ENCODE measurements around the gene IFNGR1. TPM values are rescaled to one million over a fixed set of nuclear protein-coding genes. Genes with fewer than 3 reads are reported as not detected.

The IFNGR1 gene
- total RNA-seq, 1 experiment from 2014 or later: 27.1 TPM

DNA sequence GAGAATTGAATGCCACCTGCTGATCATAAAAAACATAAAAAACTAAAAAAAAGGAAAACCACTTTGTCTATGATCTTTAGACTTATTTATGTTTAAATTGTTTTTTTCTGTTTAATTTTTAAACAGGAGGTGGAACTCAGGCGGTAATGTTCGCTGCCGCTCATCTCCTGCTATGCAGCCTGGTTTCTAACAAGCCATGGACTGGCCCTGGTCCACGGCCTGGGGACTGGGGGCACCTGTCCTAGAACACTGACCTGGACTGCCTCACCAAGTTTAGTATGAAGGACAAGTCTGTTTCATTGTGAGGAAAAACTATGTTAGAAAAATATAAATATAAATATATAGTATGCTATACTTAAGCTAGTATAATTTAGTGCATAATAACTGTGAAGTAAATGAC is 27.0 kb upstream of the IFNGR1 start:
- ChIA-PET CTCF (no interaction called here), POLR2A (no interaction called here)
- H3K9me2 ChIP-seq (ENCODE audit: insufficient read depth): no peaks in the 10 kb centered on the region

DNA sequence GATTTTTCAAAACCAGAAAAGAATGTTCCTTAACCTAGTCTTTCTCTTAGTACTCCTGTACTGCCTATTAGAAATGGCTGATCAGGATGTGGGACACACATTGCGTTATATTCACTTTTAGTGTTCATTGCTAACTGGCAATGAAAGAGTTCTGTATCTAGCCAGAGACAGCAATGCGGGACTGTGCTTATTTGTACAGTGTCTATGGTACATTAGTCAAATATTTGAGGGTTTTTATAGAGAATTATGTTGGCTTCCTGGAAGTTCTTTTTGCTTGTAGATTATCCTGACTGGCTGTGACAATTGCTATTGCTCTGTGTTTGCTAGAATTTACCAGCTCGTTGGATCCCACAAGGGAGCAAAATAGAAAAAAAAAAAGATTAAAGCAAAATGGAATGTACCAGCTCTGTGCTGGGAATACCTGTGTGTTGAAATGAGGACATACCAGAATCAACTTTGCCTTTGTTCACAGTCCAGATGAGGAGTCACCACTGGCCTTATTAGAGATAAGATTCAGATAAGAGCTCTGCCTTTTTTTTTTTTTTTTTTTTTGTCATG is 22.4 kb upstream of the IFNGR1 start:
- H2AFZ ChIP-seq (ENCODE audit: low read depth, low read length, poor library complexity, severe bottlenecking): no peak overlapping the region
- no peaks in the 10 kb centered on the region for H4K20me1 ChIP-seq (ENCODE audit: insufficient read depth)
- no peaks in the 10 kb centered on the region for H3K79me2 ChIP-seq (ENCODE audit: insufficient read depth, low read length)
- no peaks in the 10 kb centered on the region for H3K9me2 ChIP-seq (ENCODE audit: insufficient read depth)
- no peak overlapping the region for H3K27ac ChIP-seq (ENCODE audit: low read depth, low read length)
- H3K4me1 ChIP-seq (ENCODE audit: control insufficient read depth in 1 of 2, insufficient read depth in 2 of 2, low read length in 2 of 2): peaks cover 5 to 18% of the 10 kb centered on the region in 2 experiments; a peak in 3 of 4 replicates
- ChIA-PET POLR2A (no interaction called here), CTCF (no interaction called here), RAD21 (ENCODE audit: low non-redundant PET in 1 of 2, low total read pairs in 2 of 2, uncharacterized antibody in 2 of 2, unreplicated experiment in 2 of 2) (no interaction called here)
- DNase-seq (ENCODE audit: low read depth, low spot score) (no peak), ATAC-seq (no peak)
- no peak overlapping the region for H3K9ac ChIP-seq (ENCODE audit: low read length)
- no peaks in the 10 kb centered on the region for H3K9me3 ChIP-seq (ENCODE audit: control insufficient read depth in 1 of 2, insufficient read depth in 1 of 2, low read depth in 1 of 2, low read length in 2 of 2)
- H3K27me3 ChIP-seq (ENCODE audit: insufficient read depth, low read length): no peaks in the 10 kb centered on the region
- H3K36me3 ChIP-seq (ENCODE audit: control insufficient read depth in 1 of 2, insufficient read depth in 2 of 2, low read length in 2 of 2): no peaks in the 10 kb centered on the region
- intact Hi-C loops (cut with micrococcal nuclease): no loop called here
- no TSS peak for BruUV-seq (replicated peaks)
- H3K4me3 ChIP-seq (replicated peaks in 1 of 2; ENCODE audit: low read depth in 1 of 2, low read length in 2 of 2): no peak overlapping the region
- no peak overlapping the region for H3K4me2 ChIP-seq (ENCODE audit: low read length)
- TF ChIP-seq POLR2AphosphoS5 (IDR thresholded peaks at IDR 0.05; ENCODE audit: low read depth, low read length) (no peak), CTCF (IDR thresholded peaks at IDR 0.05 in 2 of 3, conservative IDR thresholded peaks at IDR 0.05 in 1 of 3; ENCODE audit: borderline replicate concordance in 1 of 3, insufficient read depth in 1 of 3, low read depth in 2 of 3, low read length in 2 of 3) (no peak), SIN3A (IDR thresholded peaks at IDR 0.05; ENCODE audit: low read depth) (no peak), RAD21 (IDR thresholded peaks at IDR 0.05; ENCODE audit: low read depth) (no peak), EZH2 (IDR thresholded peaks at IDR 0.05) (no peak), EZH2phosphoT487 (IDR thresholded peaks at IDR 0.05; ENCODE audit: borderline replicate concordance) (no peak), TCF7L2 (IDR thresholded peaks at IDR 0.05; ENCODE audit: borderline replicate concordance, extremely low read depth, insufficient read depth, insufficient read length) (no peak), ZFX (IDR thresholded peaks at IDR 0.05) (no peak), FOSL1 (IDR thresholded peaks at IDR 0.05; ENCODE audit: low read depth) (no peak), EGR1 (IDR thresholded peaks at IDR 0.05; ENCODE audit: low read depth) (no peak), SP1 (IDR thresholded peaks at IDR 0.05; ENCODE audit: low read depth) (no peak), JUND (IDR thresholded peaks at IDR 0.05) (no peak), POLR2A (IDR thresholded peaks at IDR 0.05; ENCODE audit: borderline replicate concordance, extremely low read depth, insufficient read depth, insufficient read length) (no peak)
- TF ChIP-seq, protein P1, sequence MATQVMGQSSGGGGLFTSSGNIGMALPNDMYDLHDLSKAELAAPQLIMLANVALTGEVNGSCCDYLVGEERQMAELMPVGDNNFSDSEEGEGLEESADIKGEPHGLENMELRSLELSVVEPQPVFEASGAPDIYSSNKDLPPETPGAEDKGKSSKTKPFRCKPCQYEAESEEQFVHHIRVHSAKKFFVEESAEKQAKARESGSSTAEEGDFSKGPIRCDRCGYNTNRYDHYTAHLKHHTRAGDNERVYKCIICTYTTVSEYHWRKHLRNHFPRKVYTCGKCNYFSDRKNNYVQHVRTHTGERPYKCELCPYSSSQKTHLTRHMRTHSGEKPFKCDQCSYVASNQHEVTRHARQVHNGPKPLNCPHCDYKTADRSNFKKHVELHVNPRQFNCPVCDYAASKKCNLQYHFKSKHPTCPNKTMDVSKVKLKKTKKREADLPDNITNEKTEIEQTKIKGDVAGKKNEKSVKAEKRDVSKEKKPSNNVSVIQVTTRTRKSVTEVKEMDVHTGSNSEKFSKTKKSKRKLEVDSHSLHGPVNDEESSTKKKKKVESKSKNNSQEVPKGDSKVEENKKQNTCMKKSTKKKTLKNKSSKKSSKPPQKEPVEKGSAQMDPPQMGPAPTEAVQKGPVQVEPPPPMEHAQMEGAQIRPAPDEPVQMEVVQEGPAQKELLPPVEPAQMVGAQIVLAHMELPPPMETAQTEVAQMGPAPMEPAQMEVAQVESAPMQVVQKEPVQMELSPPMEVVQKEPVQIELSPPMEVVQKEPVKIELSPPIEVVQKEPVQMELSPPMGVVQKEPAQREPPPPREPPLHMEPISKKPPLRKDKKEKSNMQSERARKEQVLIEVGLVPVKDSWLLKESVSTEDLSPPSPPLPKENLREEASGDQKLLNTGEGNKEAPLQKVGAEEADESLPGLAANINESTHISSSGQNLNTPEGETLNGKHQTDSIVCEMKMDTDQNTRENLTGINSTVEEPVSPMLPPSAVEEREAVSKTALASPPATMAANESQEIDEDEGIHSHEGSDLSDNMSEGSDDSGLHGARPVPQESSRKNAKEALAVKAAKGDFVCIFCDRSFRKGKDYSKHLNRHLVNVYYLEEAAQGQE (IDR thresholded peaks at IDR 0.05; ENCODE audit: low read depth): no peak

More for the DNA sequence above, 27.0 kb upstream of the IFNGR1 start:
- no peaks in the 10 kb centered on the region for H3K79me2 ChIP-seq (ENCODE audit: insufficient read depth, low read length)
- no peaks in the 10 kb centered on the region for H4K20me1 ChIP-seq (ENCODE audit: insufficient read depth)
- no peak overlapping the region for H3K4me3 ChIP-seq (replicated peaks in 1 of 2; ENCODE audit: low read depth in 1 of 2, low read length in 2 of 2)
- TF ChIP-seq POLR2AphosphoS5 (IDR thresholded peaks at IDR 0.05; ENCODE audit: low read depth, low read length): no peak
- TF ChIP-seq, protein P2, sequence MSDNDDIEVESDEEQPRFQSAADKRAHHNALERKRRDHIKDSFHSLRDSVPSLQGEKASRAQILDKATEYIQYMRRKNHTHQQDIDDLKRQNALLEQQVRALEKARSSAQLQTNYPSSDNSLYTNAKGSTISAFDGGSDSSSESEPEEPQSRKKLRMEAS (IDR thresholded peaks at IDR 0.05): no peak
- no peak for TF ChIP-seq FOSL1 (IDR thresholded peaks at IDR 0.05; ENCODE audit: low read depth)
- no peak for TF ChIP-seq EGR1 (IDR thresholded peaks at IDR 0.05; ENCODE audit: low read depth)
- no peak for TF ChIP-seq TCF7L2 (IDR thresholded peaks at IDR 0.05; ENCODE audit: borderline replicate concordance, extremely low read depth, insufficient read depth, insufficient read length)
- RAD21 ChIA-PET (ENCODE audit: low non-redundant PET in 1 of 2, low total read pairs in 2 of 2, uncharacterized antibody in 2 of 2, unreplicated experiment in 2 of 2): no interaction called here
- no peaks in the 10 kb centered on the region for H3K4me1 ChIP-seq (ENCODE audit: control insufficient read depth in 1 of 2, insufficient read depth in 2 of 2, low read length in 2 of 2)
- DNase-seq (ENCODE audit: low read depth, low spot score): no peak
- no peaks in the 10 kb centered on the region for H3K36me3 ChIP-seq (ENCODE audit: control insufficient read depth in 1 of 2, insufficient read depth in 2 of 2, low read length in 2 of 2)
- intact Hi-C loops (cut with micrococcal nuclease): no loop called here
- ATAC-seq: no peak
- H3K4me2 ChIP-seq (ENCODE audit: low read length): no peak overlapping the region
- no peak overlapping the region for H3K27ac ChIP-seq (ENCODE audit: low read depth, low read length)
- no peak overlapping the region for H2AFZ ChIP-seq (ENCODE audit: low read depth, low read length, poor library complexity, severe bottlenecking)
- H3K9ac ChIP-seq (ENCODE audit: low read length): no peak overlapping the region
- no TSS peak for BruUV-seq (replicated peaks)
- H3K9me3 ChIP-seq (ENCODE audit: control insufficient read depth in 1 of 2, insufficient read depth in 1 of 2, low read depth in 1 of 2, low read length in 2 of 2): no peaks in the 10 kb centered on the region
- H3K27me3 ChIP-seq (ENCODE audit: insufficient read depth, low read length): no peaks in the 10 kb centered on the region

All from HCT116 (cell line).